Right lobe of liver (tissue), 6 donors: Measurements from ENCODE around the gene PACS2. TPM values are rescaled to one million over a fixed set of nuclear protein-coding genes. Genes with fewer than 3 reads are reported as not detected.

Experiments
- ATAC-seq, 4 donors: fragments of 200-7000 bp; cut with Tn5 transposase; one replicate each; pipeline ENCODE4 v1.9.1; 2020; ENCODE audit warnings: mild to moderate bottlenecking in 4 of 4, moderate library complexity in 4 of 4
- DNase-seq, 3 donors: peaks; one replicate each; pipeline ENCODE4 v3.0.0-alpha.2; 2020
- H3K27ac ChIP-seq, 3 donors: fragments of 200-600 bp; one replicate each; pipeline ENCODE4 v1.8.0; 2022
- H3K27me3 ChIP-seq, 2 donors: fragments of 200-600 bp; one replicate each; pipeline ENCODE4 v1.8.0; 2022
- H3K36me3 ChIP-seq, 4 donors: fragments of 200-600 bp; sonication (generic) in 1 of 4; one replicate each; pipeline versions ENCODE4 v1.5.1 to v1.8.0; 2017 to 2022; ENCODE audit warnings: control low read depth in 1 of 4
- H3K4me1 ChIP-seq, 4 donors: fragments of 200-600 bp; sonication (generic) in 1 of 4; one replicate each; pipeline versions ENCODE4 v1.5.1 to v1.8.0; 2017 to 2022; ENCODE audit warnings: control low read depth in 1 of 4
- H3K4me3 ChIP-seq, 3 donors: fragments of 200-600 bp; one replicate each; pipeline ENCODE4 v1.8.0; 2022
- H3K9me3 ChIP-seq, 4 donors: fragments of 200-600 bp; sonication (generic) in 1 of 4; one replicate each; pipeline versions ENCODE4 v1.5.1 to v1.8.0; 2017 to 2022; ENCODE audit warnings: control low read depth in 1 of 4
- POLR2A ChIP-seq: fragments of 450-650 bp; IDR thresholded peaks from one replicate; pipeline ENCODE4 v1.6.1; 2017; ENCODE audit warnings: antibody characterized with exemption, mild to moderate bottlenecking
- WGBS: methylation state at CpG from one replicate; pipeline ENCODE4 v1.1.6; 2018; ENCODE audit warnings: low coverage, low lambda C conversion rate; ENCODE audit not compliant: insufficient coverage; ENCODE audit errors: missing lambda C conversion rate; 5-methylcytosine and 5-hydroxymethylcytosine counted together
- intact Hi-C, 2 donors: fragments of 100-400 bp; cut with DNase I; formaldehyde crosslinking; loops; one replicate each; pipeline versions ENCODE4 v1.11.2 to v1.14.1; 2022
- total RNA-seq, 6 experiments: library from RNA; depleted of rRNA in 2 of 6; stranded (reverse); fragments of >200 nt in 2 of 6; fragmentation: NEBNext Ultra II Directional in 3 of 6; extraction: Animal tissue kit (Norgen Biotek cat#: 25700) in 3 of 6; gene quantifications; one replicate each; pipeline versions ENCODE4 v1.1.0 to v1.2.4, GENCODE V29; 2016 to 2023
- TF ChIP-seq, protein P1 (sequence below), 4 donors: fragments of 200-600 bp in 3 of 4; fragments of 450-650 bp in 1 of 4; IDR thresholded peaks; one replicate each; pipeline versions ENCODE4 v1.5.1 to v1.8.0; 2016 to 2022; ENCODE audit warnings: antibody characterized with exemption in 4 of 4, mild to moderate bottlenecking in 2 of 4
- donor health status: DM: no; HTN: yes; CAD: no.
- donor health status: DM: no; HTN: no; CAD: no.
- donor health status: DM: no; HTN: no; CAD: no.
- donor health status: DM: no; HTN: yes; CAD: no.
- donor health status: DM: no; HTN: yes; CAD: no.

PACS2 gene
- total RNA-seq, 6 experiments from 2014 or later, result 19.8 to 26.7 (median 21.5) TPM

DNA sequence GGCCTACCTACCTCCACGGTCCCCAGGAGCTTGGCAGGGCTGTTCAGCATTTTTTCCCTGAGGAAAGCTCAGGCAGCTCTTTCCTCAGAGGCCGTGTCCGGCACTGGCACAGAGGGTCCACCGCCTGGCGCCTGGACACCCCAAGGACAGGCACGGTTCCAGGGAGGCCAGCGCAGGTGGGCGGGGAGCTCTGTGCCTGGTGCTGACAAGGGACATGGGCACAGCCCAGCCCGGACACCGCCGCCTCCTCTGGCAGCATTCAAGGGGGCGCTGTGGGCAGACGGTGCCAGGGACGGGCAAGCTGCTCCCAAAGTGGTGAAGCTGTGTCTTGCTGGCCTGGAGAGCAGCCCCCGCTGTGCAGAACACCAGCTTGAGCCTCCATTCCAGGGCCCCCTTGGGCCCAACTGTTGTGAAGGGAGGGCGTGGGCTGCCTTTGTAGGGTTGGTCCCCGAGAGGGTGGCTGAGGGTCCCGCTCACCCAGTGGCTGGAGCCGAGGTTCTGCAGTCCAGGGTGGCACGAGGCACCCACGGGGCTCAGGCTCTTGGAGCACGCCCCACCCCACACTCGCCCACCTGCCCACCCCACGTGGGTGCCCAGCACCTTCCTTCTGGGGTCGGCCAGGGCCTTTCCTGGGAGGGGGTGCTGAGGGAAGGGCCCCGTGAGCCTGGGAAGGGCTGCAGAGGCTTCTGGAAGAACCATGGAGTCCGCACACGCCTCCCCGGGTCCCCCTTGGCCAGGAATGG, 54.5 kb downstream of the PACS2 start:
- no peak for TF ChIP-seq POLR2A
- TF ChIP-seq, protein P1, sequence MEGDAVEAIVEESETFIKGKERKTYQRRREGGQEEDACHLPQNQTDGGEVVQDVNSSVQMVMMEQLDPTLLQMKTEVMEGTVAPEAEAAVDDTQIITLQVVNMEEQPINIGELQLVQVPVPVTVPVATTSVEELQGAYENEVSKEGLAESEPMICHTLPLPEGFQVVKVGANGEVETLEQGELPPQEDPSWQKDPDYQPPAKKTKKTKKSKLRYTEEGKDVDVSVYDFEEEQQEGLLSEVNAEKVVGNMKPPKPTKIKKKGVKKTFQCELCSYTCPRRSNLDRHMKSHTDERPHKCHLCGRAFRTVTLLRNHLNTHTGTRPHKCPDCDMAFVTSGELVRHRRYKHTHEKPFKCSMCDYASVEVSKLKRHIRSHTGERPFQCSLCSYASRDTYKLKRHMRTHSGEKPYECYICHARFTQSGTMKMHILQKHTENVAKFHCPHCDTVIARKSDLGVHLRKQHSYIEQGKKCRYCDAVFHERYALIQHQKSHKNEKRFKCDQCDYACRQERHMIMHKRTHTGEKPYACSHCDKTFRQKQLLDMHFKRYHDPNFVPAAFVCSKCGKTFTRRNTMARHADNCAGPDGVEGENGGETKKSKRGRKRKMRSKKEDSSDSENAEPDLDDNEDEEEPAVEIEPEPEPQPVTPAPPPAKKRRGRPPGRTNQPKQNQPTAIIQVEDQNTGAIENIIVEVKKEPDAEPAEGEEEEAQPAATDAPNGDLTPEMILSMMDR (IDR thresholded peaks at IDR 0.05), result no peak
- ATAC-seq, result peak in 1 of 4 donors; percentile 4
- no peaks in the 10 kb centered on the region for H3K4me1 ChIP-seq
- H3K4me3 ChIP-seq, result no peak overlapping the region
- intact Hi-C loops, result loop anchor here in 1 of 2 donors (5.0 kb wide), 2 partner anchors 118 to 163 kb away; partner anchors contain the start of gene CRIP1
- H3K9me3 ChIP-seq, result no peaks in the 10 kb centered on the region
- no peaks in the 10 kb centered on the region for H3K27me3 ChIP-seq
- H3K36me3 ChIP-seq, result no peaks in the 10 kb centered on the region
- no peak overlapping the region for H3K27ac ChIP-seq
- DNase-seq, result no peak
- 90% methylated on average over 4 of the region's 29 CpGs for WGBS

GRCh38 chr14:105369653-105370040, 55.1 kb downstream of the PACS2 start:
- WGBS, result no CpG with 5 or more reads among the region's 28 CpGs
- H3K9me3 ChIP-seq, result no peaks in the 10 kb centered on the region
- no peak for ATAC-seq
- no peak overlapping the region for H3K4me3 ChIP-seq
- H3K36me3 ChIP-seq, result no peaks in the 10 kb centered on the region
- H3K27me3 ChIP-seq, result no peaks in the 10 kb centered on the region
- TF ChIP-seq, protein P1 (IDR thresholded peaks at IDR 0.05), result no peak
- TF ChIP-seq POLR2A, result no peak
- no peak overlapping the region for H3K27ac ChIP-seq
- intact Hi-C loops, result loop anchor here (5.0 to 10.0 kb wide), 3 partner anchors 118 to 163 kb away; partner anchors contain the start of genes CRIP1 (in 1 of the 2) and TMEM121 (in 1 of the 2)
- H3K4me1 ChIP-seq, result no peaks in the 10 kb centered on the region
- DNase-seq, result peak in 1 of 3 donors; percentile 27

DNA sequence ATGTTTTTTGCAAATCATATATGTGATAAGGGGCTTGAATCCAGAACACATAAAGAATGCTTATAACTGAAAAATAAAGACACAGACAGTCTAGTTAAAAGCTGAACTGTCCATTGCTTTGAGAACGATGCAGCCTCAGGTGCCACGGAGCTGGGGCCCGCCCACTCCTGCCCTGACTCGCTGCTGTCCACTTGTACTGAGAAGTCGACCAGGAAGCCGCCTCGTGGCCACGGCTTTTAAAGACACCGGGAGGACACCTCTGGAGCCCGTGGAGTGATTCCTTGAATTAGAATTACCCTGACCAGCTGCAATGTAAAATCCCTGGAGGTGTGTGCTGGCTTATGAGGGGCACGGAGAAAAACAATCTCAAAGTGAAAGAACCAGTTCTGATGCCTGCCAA, 59.8 kb downstream of the PACS2 start:
- Histone ChIP-seq H3K9me3 (no peaks in the 10 kb centered on the region), H3K27ac (no peak overlapping the region), H3K4me1 (no peaks in the 10 kb centered on the region), H3K27me3 (no peaks in the 10 kb centered on the region), H3K4me3 (no peak overlapping the region), H3K36me3 (no peaks in the 10 kb centered on the region)
- DNase-seq, result no peak
- intact Hi-C loops, result loop anchor here in 1 of 2 donors (10.0 kb wide), 1 partner anchor 150 kb away; the partner anchor contains the start of gene TMEM121
- TF ChIP-seq, protein P1 (IDR thresholded peaks at IDR 0.05), result no peak
- TF ChIP-seq POLR2A, result no peak
- no peak for ATAC-seq
- 86% methylated on average over 10 of the region's 11 CpGs for WGBS

- no peak overlapping the region for H3K27ac ChIP-seq
- 56% methylated on average over 4 of the region's 4 CpGs for WGBS
- DNase-seq (no peak), ATAC-seq (no peak)
- no peak for TF ChIP-seq POLR2A
- TF ChIP-seq, protein P1 (IDR thresholded peaks at IDR 0.05), result no peak
- no peaks in the 10 kb centered on the region for H3K9me3 ChIP-seq
- no peaks in the 10 kb centered on the region for H3K27me3 ChIP-seq
- H3K36me3 ChIP-seq, result no peaks in the 10 kb centered on the region
- H3K4me3 ChIP-seq, result no peak overlapping the region
- intact Hi-C loops, result loop anchor here in 1 of 2 donors (10.0 kb wide), 1 partner anchor 149 kb away; the partner anchor contains the start of gene TMEM121
- H3K4me1 ChIP-seq, result no peaks in the 10 kb centered on the region
Measured at GRCh38 chr14:105375635-105376057, 61.1 kb downstream of the PACS2 start.
